ENCODE results near the gene PINLYP.

The PINLYP gene

DNA sequence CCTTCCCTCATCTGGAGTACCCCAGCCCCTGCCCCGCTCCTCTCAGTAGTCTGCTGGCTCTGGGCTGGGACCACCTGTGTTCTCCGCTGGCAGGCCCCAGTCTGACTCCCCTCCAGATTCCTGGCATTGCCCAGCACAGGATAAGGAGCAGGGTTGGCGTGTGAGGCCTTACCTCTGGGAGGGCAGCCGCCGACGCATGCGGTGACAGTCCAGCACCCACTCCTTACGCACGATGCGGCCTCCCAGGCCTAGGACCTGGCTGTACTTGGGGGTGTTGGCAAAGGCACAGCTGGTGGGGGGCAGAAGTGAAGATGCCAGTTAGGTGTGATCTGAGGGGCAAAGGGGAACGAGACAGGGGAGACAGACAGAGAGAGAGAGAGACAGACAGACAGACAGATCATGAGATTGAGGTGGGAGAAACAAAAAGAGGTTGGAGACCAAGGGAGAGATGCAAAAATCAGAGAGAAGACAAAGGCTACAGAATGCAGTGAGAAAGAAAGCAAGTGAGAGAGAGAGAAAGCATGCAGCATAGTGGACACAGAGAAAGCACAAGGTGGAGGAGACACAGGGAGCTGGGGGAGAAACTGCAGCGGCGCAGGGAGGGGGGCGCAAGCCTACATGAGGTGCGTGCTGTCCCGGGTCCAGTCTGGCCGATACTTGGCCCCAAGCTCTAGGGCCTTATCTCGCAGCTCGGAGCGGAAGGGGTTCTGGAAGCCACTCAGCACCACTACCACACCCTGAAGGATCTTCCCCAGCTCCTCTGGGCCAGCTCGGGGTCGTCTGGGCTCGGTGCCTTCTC is 24.0 kb upstream of the PINLYP start:
- TF ChIP-seq, protein P1, sequence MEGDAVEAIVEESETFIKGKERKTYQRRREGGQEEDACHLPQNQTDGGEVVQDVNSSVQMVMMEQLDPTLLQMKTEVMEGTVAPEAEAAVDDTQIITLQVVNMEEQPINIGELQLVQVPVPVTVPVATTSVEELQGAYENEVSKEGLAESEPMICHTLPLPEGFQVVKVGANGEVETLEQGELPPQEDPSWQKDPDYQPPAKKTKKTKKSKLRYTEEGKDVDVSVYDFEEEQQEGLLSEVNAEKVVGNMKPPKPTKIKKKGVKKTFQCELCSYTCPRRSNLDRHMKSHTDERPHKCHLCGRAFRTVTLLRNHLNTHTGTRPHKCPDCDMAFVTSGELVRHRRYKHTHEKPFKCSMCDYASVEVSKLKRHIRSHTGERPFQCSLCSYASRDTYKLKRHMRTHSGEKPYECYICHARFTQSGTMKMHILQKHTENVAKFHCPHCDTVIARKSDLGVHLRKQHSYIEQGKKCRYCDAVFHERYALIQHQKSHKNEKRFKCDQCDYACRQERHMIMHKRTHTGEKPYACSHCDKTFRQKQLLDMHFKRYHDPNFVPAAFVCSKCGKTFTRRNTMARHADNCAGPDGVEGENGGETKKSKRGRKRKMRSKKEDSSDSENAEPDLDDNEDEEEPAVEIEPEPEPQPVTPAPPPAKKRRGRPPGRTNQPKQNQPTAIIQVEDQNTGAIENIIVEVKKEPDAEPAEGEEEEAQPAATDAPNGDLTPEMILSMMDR (IDR thresholded peaks at IDR 0.05; ENCODE audit: low read depth, low read length) = no peak
- no peak overlapping the region for H3K4me3 ChIP-seq (ENCODE audit: low read depth, low read length)

GRCh38 chr19:43552198-43552450 is 23.5 kb upstream of the PINLYP start:
- TF ChIP-seq, protein P1 (IDR thresholded peaks at IDR 0.05; ENCODE audit: low read depth, low read length) = no peak

DNA sequence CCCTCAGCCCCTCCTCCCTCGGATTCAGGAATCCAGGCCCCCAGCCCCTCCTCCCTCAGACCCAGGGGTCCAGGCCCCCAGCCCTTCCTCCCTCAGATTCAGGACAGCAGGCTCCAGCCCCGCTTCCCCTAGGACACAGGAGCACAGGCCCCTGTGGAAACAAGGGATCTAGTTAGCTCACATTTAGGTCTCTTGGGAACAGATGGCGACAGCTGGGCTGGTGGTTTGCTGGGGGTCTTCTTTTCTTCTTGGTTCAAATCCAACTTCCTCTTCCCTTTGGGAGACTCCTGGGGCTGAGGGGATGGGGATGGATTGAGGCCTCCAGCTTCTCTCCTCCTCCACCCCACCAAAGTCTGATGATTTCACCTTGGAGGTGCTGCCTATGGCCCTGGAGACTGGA is 23.0 kb upstream of the PINLYP start:
- TF ChIP-seq, protein P1 (IDR thresholded peaks at IDR 0.05; ENCODE audit: low read depth, low read length) = no peak
- no peak overlapping the region for H3K4me3 ChIP-seq (ENCODE audit: low read depth, low read length)

More at GRCh38 chr19:43552198-43552450, 23.5 kb upstream of the PINLYP start:
- H3K4me3 ChIP-seq (ENCODE audit: low read depth, low read length) = no peak overlapping the region

- no peak overlapping the region for H3K4me3 ChIP-seq (ENCODE audit: low read depth, low read length)
- TF ChIP-seq, protein P1 (IDR thresholded peaks at IDR 0.05; ENCODE audit: low read depth, low read length) = no peak
Observed at GRCh38 chr19:43553656-43554055, 21.9 kb upstream of the PINLYP start.

GRCh38 chr19:43554317-43554895 is 21.2 kb upstream of the PINLYP start:
- TF ChIP-seq, protein P1 (IDR thresholded peaks at IDR 0.05; ENCODE audit: low read depth, low read length) = no peak
- H3K4me3 ChIP-seq (ENCODE audit: low read depth, low read length) = no peak overlapping the region

- no peak overlapping the region for H3K4me3 ChIP-seq (ENCODE audit: low read depth, low read length)
- TF ChIP-seq, protein P1 (IDR thresholded peaks at IDR 0.05; ENCODE audit: low read depth, low read length) = peak; percentile 97
Observed at GRCh38 chr19:43555185-43555770, 20.3 kb upstream of the PINLYP start.

DNA sequence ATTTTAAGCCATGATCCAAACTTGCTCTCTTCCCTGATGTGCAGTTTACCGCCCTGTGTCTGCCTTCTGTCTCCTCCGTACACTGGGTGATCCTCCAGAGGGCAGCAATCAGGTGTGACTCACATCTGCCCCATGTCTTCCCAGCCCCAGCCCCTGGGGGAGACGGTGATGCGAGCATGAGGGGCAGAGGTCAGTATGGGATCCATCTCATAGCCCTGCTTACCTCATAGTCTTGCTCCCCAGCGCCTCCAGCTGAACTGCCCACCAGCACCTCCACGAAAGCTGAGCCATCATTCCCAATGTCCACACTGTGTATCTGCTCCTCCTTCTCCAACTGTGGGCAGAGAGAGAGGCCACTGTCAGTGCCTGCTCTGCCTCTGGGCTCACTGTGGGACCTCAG is 14.9 kb upstream of the PINLYP start:
- TF ChIP-seq, protein P1 (IDR thresholded peaks at IDR 0.05; ENCODE audit: low read depth, low read length) = no peak

More for the DNA sequence above, 14.9 kb upstream of the PINLYP start:
- no peak overlapping the region for H3K4me3 ChIP-seq (ENCODE audit: low read depth, low read length)

All from WI38 (cell line).